SU-DHL-6 (cell line): Measurements from ENCODE around the gene PADI4.

Experiments
- H2AFZ ChIP-seq: fragments of 200-600 bp; sonication (generic); 2 replicates; pipeline ENCODE4 v1.6.1; 2014; ENCODE audit warnings: low read depth, mild to moderate bottlenecking, moderate library complexity, mixed read lengths, antibody characterized with exemption, low read length; ENCODE audit not compliant: severe bottlenecking
- H3F3A ChIP-seq: fragments of 200-600 bp; shearing (Covaris generic); 2 replicates; pipeline ENCODE4 v1.6.0; 2016; ENCODE audit warnings: antibody characterized with exemption, mild to moderate bottlenecking; ENCODE audit not compliant: insufficient read depth
- H3K27ac ChIP-seq: fragments of 200-600 bp; sonication (generic); 2 replicates; pipeline ENCODE4 v1.5.1; 2016; ENCODE audit warnings: low read depth, mild to moderate bottlenecking, low read length, moderate library complexity, mixed read lengths
- H3K27me3 ChIP-seq: fragments of 200-600 bp; sonication (generic), shearing (Covaris generic); 2 replicates; pipeline ENCODE4 v1.6.0; 2014; ENCODE audit warnings: mild to moderate bottlenecking, low read length
- H3K36me3 ChIP-seq: fragments of 200-600 bp; sonication (generic); 2 replicates; pipeline ENCODE4 v1.6.1; 2014; ENCODE audit warnings: mild to moderate bottlenecking, low read length, mixed read lengths
- H3K4me2 ChIP-seq: fragments of 300-600, 200-600 bp; shearing (Covaris generic), sonication (generic); 2 replicates; pipeline ENCODE4 v1.6.0; 2014; ENCODE audit warnings: low read length, low read depth, mild to moderate bottlenecking; ENCODE audit not compliant: poor library complexity, severe bottlenecking
- H3K4me3 ChIP-seq: fragments of 200-600 bp; sonication (generic); 2 replicates; pipeline ENCODE4 v1.5.1; 2014; ENCODE audit warnings: antibody characterized with exemption, low read length, mild to moderate bottlenecking, mixed read lengths; ENCODE audit not compliant: insufficient read depth, poor library complexity, severe bottlenecking
- H3K79me2 ChIP-seq: fragments of 200-600 bp; sonication (generic); 2 replicates; pipeline ENCODE4 v1.6.1; 2014; ENCODE audit warnings: mild to moderate bottlenecking, low read length, moderate library complexity; ENCODE audit not compliant: insufficient read depth
- H3K9ac ChIP-seq: fragments of 200-600 bp; sonication (generic); 2 replicates; pipeline ENCODE4 v1.7.0; 2014; ENCODE audit warnings: mild to moderate bottlenecking, low read length
- H3K9me2 ChIP-seq: fragments of 200-600 bp; sonication (generic); replicated peaks from 2 replicates; pipeline ENCODE4 v1.6.1; 2014; ENCODE audit warnings: low read length; ENCODE audit not compliant: insufficient read depth
- H3K9me3 ChIP-seq: fragments of 200-600 bp; sonication (generic); 2 replicates; pipeline ENCODE4 v1.6.1; 2014; ENCODE audit warnings: low read length, mixed read lengths; ENCODE audit not compliant: insufficient read depth
- H4K20me1 ChIP-seq: fragments of 200-600 bp; sonication (generic); 2 replicates; pipeline ENCODE4 v1.6.1; 2014; ENCODE audit warnings: low read depth, mild to moderate bottlenecking, antibody characterized with exemption, low read length, moderate library complexity, mixed read lengths
- EZH2phosphoT487 ChIP-seq: fragments of 200-600 bp; sonication (generic), shearing (Covaris generic); conservative IDR thresholded peaks from 2 replicates; pipeline ENCODE4 v1.6.1; 2018; ENCODE audit warnings: mild to moderate bottlenecking, antibody characterized with exemption, low read length, moderate library complexity, mixed read lengths
- TF ChIP-seq, protein P1 (sequence below): fragments of 200-600 bp; sonication (generic); IDR thresholded peaks from one replicate; pipeline ENCODE4 v1.5.1; 2017; ENCODE audit warnings: antibody characterized with exemption, mild to moderate bottlenecking, low read length, moderate library complexity; ENCODE audit not compliant: insufficient read depth, poor library complexity, severe bottlenecking

The PADI4 gene

DNA sequence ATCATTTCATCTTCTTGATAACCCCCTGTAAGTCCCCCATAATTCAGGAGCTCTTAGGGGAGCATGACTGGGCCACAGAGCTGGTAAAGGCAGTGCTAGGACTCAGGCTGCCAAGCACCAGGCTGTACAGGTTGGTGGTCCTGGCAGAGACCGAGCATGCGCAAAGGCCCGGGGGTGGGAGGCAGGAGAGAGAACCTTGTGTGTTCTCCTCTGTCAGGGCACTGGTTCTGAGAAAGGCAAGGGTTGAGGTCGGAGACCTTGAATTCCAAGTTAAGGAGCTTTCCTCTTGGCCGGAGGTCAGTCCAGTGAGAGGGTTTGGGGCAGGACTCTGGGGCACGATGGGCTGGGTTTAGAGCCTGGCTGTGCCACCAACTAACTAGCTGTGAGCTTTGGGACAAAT is 35.9 kb upstream of the PADI4 start:
- Histone ChIP-seq H2AFZ (no peak overlapping the region), H3K79me2 (no peaks in the 10 kb centered on the region), H3K36me3 (no peaks in the 10 kb centered on the region), H3K9ac (no peak overlapping the region), H4K20me1 (no peaks in the 10 kb centered on the region), H3K9me3 (no peaks in the 10 kb centered on the region), H3K4me2 (no peak overlapping the region), H3K9me2 (no peaks in the 10 kb centered on the region), H3F3A (no peaks in the 10 kb centered on the region), H3K27ac (no peak overlapping the region), H3K27me3 (no peaks in the 10 kb centered on the region; the same call in 1 of the 2 replicates), H3K4me3 (no peak overlapping the region)
- TF ChIP-seq EZH2phosphoT487: no peak
- TF ChIP-seq, protein P1, sequence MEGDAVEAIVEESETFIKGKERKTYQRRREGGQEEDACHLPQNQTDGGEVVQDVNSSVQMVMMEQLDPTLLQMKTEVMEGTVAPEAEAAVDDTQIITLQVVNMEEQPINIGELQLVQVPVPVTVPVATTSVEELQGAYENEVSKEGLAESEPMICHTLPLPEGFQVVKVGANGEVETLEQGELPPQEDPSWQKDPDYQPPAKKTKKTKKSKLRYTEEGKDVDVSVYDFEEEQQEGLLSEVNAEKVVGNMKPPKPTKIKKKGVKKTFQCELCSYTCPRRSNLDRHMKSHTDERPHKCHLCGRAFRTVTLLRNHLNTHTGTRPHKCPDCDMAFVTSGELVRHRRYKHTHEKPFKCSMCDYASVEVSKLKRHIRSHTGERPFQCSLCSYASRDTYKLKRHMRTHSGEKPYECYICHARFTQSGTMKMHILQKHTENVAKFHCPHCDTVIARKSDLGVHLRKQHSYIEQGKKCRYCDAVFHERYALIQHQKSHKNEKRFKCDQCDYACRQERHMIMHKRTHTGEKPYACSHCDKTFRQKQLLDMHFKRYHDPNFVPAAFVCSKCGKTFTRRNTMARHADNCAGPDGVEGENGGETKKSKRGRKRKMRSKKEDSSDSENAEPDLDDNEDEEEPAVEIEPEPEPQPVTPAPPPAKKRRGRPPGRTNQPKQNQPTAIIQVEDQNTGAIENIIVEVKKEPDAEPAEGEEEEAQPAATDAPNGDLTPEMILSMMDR: no peak

DNA sequence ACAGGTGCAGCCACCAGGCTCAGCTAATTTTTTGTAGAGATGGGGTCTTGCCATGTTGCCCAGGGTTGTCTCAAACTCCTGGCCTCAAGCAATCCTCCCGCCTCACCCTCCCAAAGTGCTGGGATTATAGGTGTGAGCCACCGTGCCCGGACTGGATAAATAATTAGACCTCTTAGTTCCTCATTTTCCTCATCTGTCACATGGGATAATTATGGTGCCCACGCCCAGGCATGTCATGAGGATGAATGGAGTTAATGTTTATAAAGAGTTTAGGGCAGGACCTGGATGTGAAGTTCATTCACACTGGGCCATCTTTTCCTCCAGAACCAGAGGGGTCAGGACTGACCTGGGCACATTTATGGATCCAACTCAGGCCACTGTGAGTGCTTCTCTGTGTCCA is 35.4 kb upstream of the PADI4 start:
- Histone ChIP-seq H3K36me3 (no peaks in the 10 kb centered on the region), H4K20me1 (no peaks in the 10 kb centered on the region), H3K4me2 (no peak overlapping the region), H3K9me3 (no peaks in the 10 kb centered on the region), H3K79me2 (no peaks in the 10 kb centered on the region), H3K9ac (no peak overlapping the region), H3K4me3 (no peak overlapping the region), H3K27me3 (no peaks in the 10 kb centered on the region; the same call in 1 of the 2 replicates), H3K27ac (no peak overlapping the region), H2AFZ (no peak overlapping the region), H3F3A (no peaks in the 10 kb centered on the region), H3K9me2 (no peaks in the 10 kb centered on the region)
- no peak for TF ChIP-seq EZH2phosphoT487
- TF ChIP-seq, protein P1: no peak

DNA sequence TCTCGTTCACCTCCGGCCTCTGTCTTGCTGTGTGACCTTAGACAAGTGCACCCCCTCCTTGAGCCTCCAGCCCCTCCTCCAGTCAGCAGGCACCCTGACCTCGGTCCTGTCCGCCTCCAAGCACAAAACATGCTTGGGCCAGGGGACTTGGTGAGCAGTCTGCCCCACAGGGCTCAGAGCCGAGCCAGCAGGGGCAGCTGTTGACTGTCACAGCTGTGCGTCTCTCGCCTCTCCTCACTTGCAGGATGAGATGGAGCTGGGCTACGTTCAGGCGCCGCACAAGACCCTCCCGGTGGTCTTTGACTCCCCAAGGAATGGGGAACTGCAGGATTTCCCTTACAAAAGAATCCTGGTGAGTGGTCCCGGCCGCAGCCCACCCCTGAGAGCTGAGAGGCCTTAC is 34.9 kb upstream of the PADI4 start:
- Histone ChIP-seq H3K9me3 (no peaks in the 10 kb centered on the region), H3K9ac (no peak overlapping the region), H3K36me3 (no peaks in the 10 kb centered on the region), H3K27me3 (no peaks in the 10 kb centered on the region; the same call in 1 of the 2 replicates), H3K4me3 (no peak overlapping the region), H3K27ac (no peak overlapping the region), H2AFZ (no peak overlapping the region), H3K9me2 (no peaks in the 10 kb centered on the region), H3K4me2 (no peak overlapping the region), H4K20me1 (no peaks in the 10 kb centered on the region), H3F3A (no peaks in the 10 kb centered on the region), H3K79me2 (no peaks in the 10 kb centered on the region)
- TF ChIP-seq, protein P1: no peak
- no peak for TF ChIP-seq EZH2phosphoT487
